ENCODE results near the gene SYNE1. TPM values are rescaled to one million over a fixed set of nuclear protein-coding genes. Genes with fewer than 3 reads are reported as not detected.

SYNE1 gene
- total RNA-seq, 1 donor from 2014 or later: 43.8 TPM

GRCh38 chr6:152323376-152323775, 313.8 kb downstream of the SYNE1 start:
- Mint-ChIP-seq H3K4me3 (ENCODE audit: low read depth) (no peak overlapping the region), H3K27ac (no peak overlapping the region), H3K27me3 (no peaks in the 10 kb centered on the region), H3K9me3 (ENCODE audit: low read depth) (peaks cover 3% of the 10 kb centered on the region), H3K4me1 (ENCODE audit: low read depth) (peaks cover 12% of the 10 kb centered on the region), H3K36me3 (ENCODE audit: insufficient read depth) (peaks cover 26% of the 10 kb centered on the region)
- TF ChIP-seq CTCF (IDR thresholded peaks at IDR 0.05; ENCODE audit: unreplicated experiment): no peak
- DNase-seq (ENCODE audit: low spot score, unreplicated experiment): no peak

- H3K9me3 Mint-ChIP-seq (ENCODE audit: low read depth): peaks cover 3% of the 10 kb centered on the region
- no peak for TF ChIP-seq CTCF (IDR thresholded peaks at IDR 0.05; ENCODE audit: unreplicated experiment)
- H3K27ac Mint-ChIP-seq: no peak overlapping the region
- peaks cover 20% of the 10 kb centered on the region for H3K4me1 Mint-ChIP-seq (ENCODE audit: low read depth)
- no peak overlapping the region for H3K4me3 Mint-ChIP-seq (ENCODE audit: low read depth)
- DNase-seq (ENCODE audit: low spot score, unreplicated experiment): no peak
- H3K27me3 Mint-ChIP-seq: no peaks in the 10 kb centered on the region
- H3K36me3 Mint-ChIP-seq (ENCODE audit: insufficient read depth): peaks cover 35% of the 10 kb centered on the region
These were observed 318.9 kb downstream of the SYNE1 start for GRCh38 chr6:152318278-152318677.

- no peak for DNase-seq (ENCODE audit: low spot score, unreplicated experiment)
- Mint-ChIP-seq H3K4me3 (ENCODE audit: low read depth) (no peak overlapping the region), H3K36me3 (ENCODE audit: insufficient read depth) (peaks cover 30% of the 10 kb centered on the region), H3K27me3 (no peaks in the 10 kb centered on the region), H3K4me1 (ENCODE audit: low read depth) (peaks cover 20% of the 10 kb centered on the region), H3K27ac (no peak overlapping the region), H3K9me3 (ENCODE audit: low read depth) (peaks cover 3% of the 10 kb centered on the region)
- no peak for TF ChIP-seq CTCF (IDR thresholded peaks at IDR 0.05; ENCODE audit: unreplicated experiment)
These were observed 321.1 kb downstream of the SYNE1 start for GRCh38 chr6:152316024-152316423.

GRCh38 chr6:152314483-152314832, 322.7 kb downstream of the SYNE1 start:
- Mint-ChIP-seq H3K4me3 (ENCODE audit: low read depth) (no peak overlapping the region), H3K27me3 (no peaks in the 10 kb centered on the region), H3K9me3 (ENCODE audit: low read depth) (peaks cover 3% of the 10 kb centered on the region), H3K27ac (peak overlapping the region; percentile 73), H3K36me3 (ENCODE audit: insufficient read depth) (peaks cover 29% of the 10 kb centered on the region), H3K4me1 (ENCODE audit: low read depth) (peaks cover 19% of the 10 kb centered on the region)
- no peak for DNase-seq (ENCODE audit: low spot score, unreplicated experiment)
- peak; percentile 20 for TF ChIP-seq CTCF (IDR thresholded peaks at IDR 0.05; ENCODE audit: unreplicated experiment)

- no peak for DNase-seq (ENCODE audit: low spot score, unreplicated experiment)
- Mint-ChIP-seq H3K36me3 (ENCODE audit: insufficient read depth) (peaks cover 32% of the 10 kb centered on the region), H3K4me3 (ENCODE audit: low read depth) (no peak overlapping the region), H3K9me3 (ENCODE audit: low read depth) (peaks cover 3% of the 10 kb centered on the region), H3K4me1 (ENCODE audit: low read depth) (peaks cover 12% of the 10 kb centered on the region), H3K27me3 (no peaks in the 10 kb centered on the region), H3K27ac (peak overlapping the region; percentile 73)
- no peak for TF ChIP-seq CTCF (IDR thresholded peaks at IDR 0.05; ENCODE audit: unreplicated experiment)
These were observed 323.4 kb downstream of the SYNE1 start for GRCh38 chr6:152313542-152314482.
